HG02852 (cell line): Measurements from ENCODE around the gene OR2AT4.
"Not testable (repeated sequence)": the region's sequence is repeated elsewhere in the genome, so short reads cannot be mapped to it uniquely, and the experiment has no call there.

ENCODE experiments used
- ATAC-seq: cut with Tn5 transposase; IDR thresholded peaks from one replicate; pipeline ENCODE4 v1.9.1; 2021; ENCODE audit warnings: mild to moderate bottlenecking, moderate library complexity; ENCODE audit not compliant: unreplicated experiment

The OR2AT4 gene

GRCh38 chr11:75103380-75104026 is 6.8 kb upstream of the OR2AT4 start:
- ATAC-seq = no peak

GRCh38 chr11:75101424-75102128 is 4.9 kb upstream of the OR2AT4 start:
- ATAC-seq = no peak

- ATAC-seq = peak; percentile 95
Observed at GRCh38 chr11:75100314-75100713, 3.6 kb upstream of the OR2AT4 start.

GRCh38 chr11:75099635-75100034 is 3.0 kb upstream of the OR2AT4 start:
- no peak for ATAC-seq

GRCh38 chr11:75098835-75099439 is 2.3 kb upstream of the OR2AT4 start:
- not testable (repeated sequence) for ATAC-seq

- ATAC-seq = not testable (repeated sequence)
Observed at GRCh38 chr11:75098181-75098580, 1.5 kb upstream of the OR2AT4 start.

- no peak for ATAC-seq
Observed at GRCh38 chr11:75097173-75097557, 489 bp upstream of the OR2AT4 start.

- not testable (repeated sequence) for ATAC-seq
Observed at GRCh38 chr11:75094382-75094781, 2.3 kb downstream of the OR2AT4 start.

- no peak for ATAC-seq
Observed at GRCh38 chr11:75090671-75091177, 6.0 kb downstream of the OR2AT4 start.

GRCh38 chr11:75087319-75088305 is 9.1 kb downstream of the OR2AT4 start:
- no peak for ATAC-seq

GRCh38 chr11:75084883-75085282 is 11.8 kb downstream of the OR2AT4 start:
- ATAC-seq = no peak

- ATAC-seq = no peak
Observed at GRCh38 chr11:75083217-75083605, 13.5 kb downstream of the OR2AT4 start.

GRCh38 chr11:75082601-75083216 is 14.0 kb downstream of the OR2AT4 start:
- no peak for ATAC-seq

GRCh38 chr11:75079546-75079945 is 17.1 kb downstream of the OR2AT4 start:
- ATAC-seq = no peak

GRCh38 chr11:75078233-75078632 is 18.4 kb downstream of the OR2AT4 start:
- ATAC-seq = no peak

GRCh38 chr11:75077316-75077715 is 19.4 kb downstream of the OR2AT4 start:
- ATAC-seq = no peak

GRCh38 chr11:75076671-75077070 is 20.0 kb downstream of the OR2AT4 start:
- ATAC-seq = no peak

GRCh38 chr11:75073459-75074190 is 23.1 kb downstream of the OR2AT4 start:
- no peak for ATAC-seq

GRCh38 chr11:75072582-75072981 is 24.1 kb downstream of the OR2AT4 start:
- no peak for ATAC-seq

GRCh38 chr11:75069473-75069872 is 27.2 kb downstream of the OR2AT4 start:
- ATAC-seq = no peak
